Adrenal gland (tissue), 5 donors: ENCODE measurements around the gene CCDC183.

Experiments
- CTCF ChIP-seq, 6 experiments: fragments of 450-650 bp in 4 of 6; fragments of 200-600 bp in 2 of 6; sonication (generic) in 1 of 6; IDR thresholded peaks; 1 replicate in 5 of 6; 2 replicates in 1 of 6; pipeline versions ENCODE4 v1.5.1 to v1.8.0; 2016 to 2021; ENCODE audit warnings: antibody characterized with exemption in 6 of 6, mild to moderate bottlenecking in 2 of 6, moderate library complexity in 1 of 6
- POLR2A ChIP-seq, 2 donors: fragments of 450-650 bp; IDR thresholded peaks; one replicate each; pipeline ENCODE4 v1.6.1; 2017; ENCODE audit warnings: antibody characterized with exemption in 2 of 2, mild to moderate bottlenecking in 2 of 2, moderate library complexity in 1 of 2
- donor health status: DM: no; HTN: no; CAD: no.

DNA sequence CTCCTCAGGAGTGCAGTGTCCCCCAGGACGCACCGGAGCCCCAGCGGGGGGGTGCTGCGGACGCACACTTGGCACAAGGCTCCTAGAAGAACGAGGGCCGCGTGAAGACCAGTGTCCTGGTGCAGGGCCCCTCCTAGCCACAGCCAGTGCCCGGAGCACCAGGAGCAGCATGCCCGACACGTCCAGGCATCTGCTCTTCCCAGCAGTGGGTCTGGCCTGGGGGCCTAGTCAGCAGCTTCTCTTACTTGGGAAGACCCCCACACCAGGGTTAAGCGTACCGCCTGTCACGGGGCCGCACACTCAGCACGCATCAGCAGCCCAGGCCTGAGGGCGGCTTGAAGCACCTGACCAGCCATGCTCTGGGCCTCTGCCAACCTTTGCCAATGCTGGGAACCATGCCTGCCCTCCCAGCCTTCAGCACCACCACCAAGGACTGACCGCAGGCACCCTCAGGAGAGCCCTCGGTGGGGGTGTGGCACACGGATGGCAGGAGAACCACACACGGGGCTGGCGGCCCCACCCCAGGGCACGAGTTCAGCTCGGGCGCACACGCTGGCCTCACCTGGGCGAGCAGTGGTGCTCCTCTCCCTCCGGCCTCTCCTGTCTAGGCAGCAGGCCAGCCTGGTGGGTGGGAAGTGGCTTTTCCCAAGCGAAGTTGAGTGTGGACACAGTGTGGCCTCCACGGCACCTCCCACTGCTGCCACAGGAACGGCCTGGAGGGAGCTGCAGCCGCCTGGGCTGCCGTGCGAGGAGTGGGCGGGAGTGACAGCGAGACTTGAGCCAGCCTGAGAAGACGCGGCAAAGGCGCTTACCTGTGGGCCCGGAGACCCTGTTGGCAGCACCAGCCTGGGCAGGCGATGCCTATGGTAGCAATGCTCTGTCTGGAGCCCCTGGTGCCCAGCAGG, 34.1 kb downstream of the CCDC183 start:
- TF ChIP-seq POLR2A (IDR thresholded peaks at IDR 0.05) (no peak), CTCF (IDR thresholded peaks at IDR 0.05) (no peak)
